ENCODE measurements around the gene ATG4B.

Gene ATG4B

DNA sequence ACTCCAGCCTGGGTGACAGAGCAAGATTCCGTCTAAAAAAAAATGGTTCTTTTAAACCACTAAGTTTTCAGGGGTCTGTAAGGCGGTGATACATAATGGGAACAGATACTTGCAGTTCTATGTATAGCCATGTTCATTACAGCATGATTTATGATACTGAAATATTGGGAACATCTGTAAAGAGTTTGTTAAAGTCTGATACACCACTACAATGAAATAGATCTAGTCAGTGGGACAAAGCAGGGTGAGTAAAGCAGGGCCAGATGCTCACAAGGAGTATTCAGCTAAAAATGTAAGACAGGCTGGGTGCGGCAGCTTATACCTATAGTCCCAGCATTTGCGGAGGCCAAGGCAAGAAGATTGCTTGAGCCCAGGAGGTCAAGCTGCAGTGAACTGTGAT lies 58.2 kb downstream of the ATG4B start:
- no peak for DNase-seq

GRCh38 chr2:241701149-241701398 lies 63.6 kb downstream of the ATG4B start:
- DNase-seq: no peak

- peak; percentile 97 to 98 for DNase-seq
Measured at GRCh38 chr2:241701399-241702154, 64.1 kb downstream of the ATG4B start, which contains the start of gene ING5. Gene ING5, plus strand, starts transcription at chr2:241702039. Its CDS starts 27 bp downstream, at chr2:241702066.

- DNase-seq: peak; percentile 81 to 86
Measured at GRCh38 chr2:241702155-241703031, 64.9 kb downstream of the ATG4B start.

GRCh38 chr2:241703032-241703604 lies 65.6 kb downstream of the ATG4B start:
- no peak for DNase-seq

GRCh38 chr2:241706537-241706936 lies 69.0 kb downstream of the ATG4B start:
- DNase-seq: no peak

DNA sequence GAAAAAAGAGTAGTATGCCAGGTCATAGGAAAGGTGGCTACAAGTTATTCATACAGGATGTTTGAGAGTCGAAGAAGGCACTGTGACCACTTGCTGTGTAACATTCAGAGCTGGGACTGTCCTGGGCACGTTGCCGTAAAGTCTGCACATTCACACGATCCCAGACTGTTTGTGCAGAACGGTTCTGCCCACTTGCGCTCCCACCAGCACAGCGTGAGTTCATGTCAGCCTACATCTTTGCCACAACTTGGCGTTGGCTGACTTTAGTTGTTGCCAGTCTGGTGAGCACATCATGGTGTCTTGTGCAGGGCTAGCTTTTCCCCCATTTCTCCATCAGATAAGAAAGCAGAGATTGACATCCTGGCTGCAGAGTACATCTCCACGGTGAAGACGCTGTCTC lies 71.4 kb downstream of the ATG4B start:
- no peak for DNase-seq

DNA sequence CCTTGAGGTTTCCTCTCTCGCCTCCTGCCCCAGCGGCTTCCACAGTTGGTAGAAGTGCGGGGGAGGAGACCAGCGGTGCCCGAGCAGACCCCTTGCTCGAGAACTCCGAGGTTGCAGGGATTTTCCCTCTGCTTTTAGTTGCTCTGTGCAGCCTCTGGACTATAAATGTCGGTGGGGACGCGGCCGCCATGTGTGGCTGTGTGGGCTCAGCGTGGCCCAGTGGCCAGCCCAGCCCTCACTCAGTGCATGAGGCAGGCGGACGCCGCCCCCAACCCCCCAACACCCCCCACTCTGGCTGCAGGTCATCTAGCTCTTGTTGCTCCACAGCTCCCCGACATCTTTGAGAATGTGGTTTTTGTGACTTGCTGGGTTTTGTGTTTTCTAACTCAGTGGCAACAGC lies 81.6 kb downstream of the ATG4B start:
- DNase-seq: no peak

GRCh38 chr2:241720099-241720498 lies 82.6 kb downstream of the ATG4B start:
- DNase-seq: no peak

GRCh38 chr2:241720560-241720959 lies 83.1 kb downstream of the ATG4B start:
- DNase-seq: no peak

- DNase-seq: no peak
Measured at GRCh38 chr2:241721852-241722251, 84.4 kb downstream of the ATG4B start.

- no peak for DNase-seq
Measured at GRCh38 chr2:241722896-241723454, 85.5 kb downstream of the ATG4B start.
